Tibial artery (tissue), 4 donors: ENCODE data around the gene ARID2.

Experiments used
- DNase-seq, 2 donors: peaks; one replicate each; pipeline ENCODE4 v3.0.0-alpha.2; 2019
- H3K27ac ChIP-seq, 2 donors: fragments of 200-600 bp; sonication (generic) in 1 of 2; 1 replicate in 1 of 2; 2 replicates in 1 of 2; pipeline ENCODE4 v1.5.1; 2018 to 2019; ENCODE audit warnings: mild to moderate bottlenecking in 1 of 2
- H3K27me3 ChIP-seq, 2 donors: fragments of 200-600 bp; sonication (generic) in 1 of 2; one replicate each; pipeline versions ENCODE4 v1.5.1 to v1.6.0; 2016 to 2019
- H3K36me3 ChIP-seq, 3 donors: fragments of 200-600 bp; sonication (generic) in 2 of 3; one replicate each; pipeline ENCODE4 v1.5.1; 2016 to 2019; ENCODE audit warnings: mild to moderate bottlenecking in 2 of 3
- H3K4me1 ChIP-seq, 4 donors: fragments of 200-600 bp; sonication (generic) in 2 of 4; 1 replicate in 3 of 4; 2 replicates in 1 of 4; pipeline ENCODE4 v1.5.1; 2016 to 2019
- H3K4me3 ChIP-seq, 2 donors: fragments of 200-600 bp; sonication (generic) in 1 of 2; 1 replicate in 1 of 2; 2 replicates in 1 of 2; pipeline ENCODE4 v1.5.1; 2018 to 2019; ENCODE audit warnings: mild to moderate bottlenecking in 2 of 2
- H3K9me3 ChIP-seq, 3 donors: fragments of 200-600 bp; sonication (generic) in 1 of 3; one replicate each; pipeline ENCODE4 v1.5.1; 2016 to 2019
- intact Hi-C: fragments of 100-400 bp; cut with DNase I; formaldehyde crosslinking; loops from one replicate; pipeline ENCODE4 v1.15.0; 2023; ENCODE audit warnings: low total_unique reads
- TF ChIP-seq, protein P1 (sequence below), 2 experiments: fragments of 200-600 bp in 1 of 2; fragments of 450-650 bp in 1 of 2; IDR thresholded peaks; one replicate each; pipeline ENCODE4 v1.5.1; 2017 to 2019; ENCODE audit warnings: antibody characterized with exemption in 2 of 2, mild to moderate bottlenecking in 1 of 2, moderate library complexity in 1 of 2

ARID2 gene

DNA sequence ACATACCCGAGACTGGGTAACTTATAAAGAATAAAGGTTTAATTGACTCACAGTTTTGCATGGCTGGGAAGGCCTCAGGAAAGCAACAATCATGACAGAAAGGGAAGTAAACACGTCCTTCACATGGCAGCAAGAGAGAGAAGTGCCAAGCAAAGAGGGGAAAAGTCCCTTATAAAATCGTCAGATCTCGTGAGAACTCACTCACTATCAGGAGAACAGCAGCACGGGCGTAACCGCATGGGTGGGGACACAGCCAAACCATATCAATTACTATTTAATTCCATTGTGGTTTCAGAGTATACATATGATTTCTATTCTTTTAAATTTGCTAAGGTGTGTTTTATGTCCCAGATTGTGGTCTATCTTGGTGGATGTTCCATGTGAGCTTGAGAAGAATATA is 142.9 kb downstream of the ARID2 start:
- TF ChIP-seq, protein P1, sequence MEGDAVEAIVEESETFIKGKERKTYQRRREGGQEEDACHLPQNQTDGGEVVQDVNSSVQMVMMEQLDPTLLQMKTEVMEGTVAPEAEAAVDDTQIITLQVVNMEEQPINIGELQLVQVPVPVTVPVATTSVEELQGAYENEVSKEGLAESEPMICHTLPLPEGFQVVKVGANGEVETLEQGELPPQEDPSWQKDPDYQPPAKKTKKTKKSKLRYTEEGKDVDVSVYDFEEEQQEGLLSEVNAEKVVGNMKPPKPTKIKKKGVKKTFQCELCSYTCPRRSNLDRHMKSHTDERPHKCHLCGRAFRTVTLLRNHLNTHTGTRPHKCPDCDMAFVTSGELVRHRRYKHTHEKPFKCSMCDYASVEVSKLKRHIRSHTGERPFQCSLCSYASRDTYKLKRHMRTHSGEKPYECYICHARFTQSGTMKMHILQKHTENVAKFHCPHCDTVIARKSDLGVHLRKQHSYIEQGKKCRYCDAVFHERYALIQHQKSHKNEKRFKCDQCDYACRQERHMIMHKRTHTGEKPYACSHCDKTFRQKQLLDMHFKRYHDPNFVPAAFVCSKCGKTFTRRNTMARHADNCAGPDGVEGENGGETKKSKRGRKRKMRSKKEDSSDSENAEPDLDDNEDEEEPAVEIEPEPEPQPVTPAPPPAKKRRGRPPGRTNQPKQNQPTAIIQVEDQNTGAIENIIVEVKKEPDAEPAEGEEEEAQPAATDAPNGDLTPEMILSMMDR (IDR thresholded peaks at IDR 0.05): no peak
- H3K36me3 ChIP-seq: peaks cover 46 to 63% (median 62%) of the 10 kb centered on the region in 3 donors
- intact Hi-C loops: no loop called here
- no peaks in the 10 kb centered on the region for H3K27me3 ChIP-seq
- H3K4me1 ChIP-seq: no peaks in the 10 kb centered on the region
- H3K9me3 ChIP-seq: no peaks in the 10 kb centered on the region
- no peak overlapping the region for H3K27ac ChIP-seq
- DNase-seq: no peak
- H3K4me3 ChIP-seq: no peak overlapping the region

DNA sequence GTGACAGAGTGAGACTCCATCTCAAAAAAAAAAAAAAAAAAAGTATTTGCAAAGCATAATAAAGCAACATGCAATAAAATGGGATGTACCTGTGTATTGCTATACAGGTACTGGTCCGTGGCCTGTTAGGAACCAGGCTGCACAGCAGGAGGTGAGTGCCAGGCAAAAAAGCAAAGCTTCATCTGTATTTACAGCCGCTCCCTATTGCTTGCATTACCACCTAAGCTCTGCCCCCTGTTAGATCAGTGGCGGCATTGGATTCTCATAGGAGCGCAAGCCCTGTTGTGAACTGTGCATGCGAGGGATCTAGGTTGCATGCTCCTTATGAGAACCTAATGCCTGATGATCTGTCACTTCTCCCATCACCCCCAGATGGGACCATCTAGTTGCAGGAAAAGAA is 147.6 kb downstream of the ARID2 start:
- peaks cover 0 to 16% (median 1%) of the 10 kb centered on the region in 4 donors for H3K4me1 ChIP-seq
- H3K27me3 ChIP-seq: no peaks in the 10 kb centered on the region
- DNase-seq: no peak
- H3K4me3 ChIP-seq: no peak overlapping the region
- peaks cover 41 to 61% (median 48%) of the 10 kb centered on the region in 3 donors for H3K36me3 ChIP-seq
- intact Hi-C loops: no loop called here
- TF ChIP-seq, protein P1 (IDR thresholded peaks at IDR 0.05): no peak
- H3K27ac ChIP-seq: no peak overlapping the region
- H3K9me3 ChIP-seq: no peaks in the 10 kb centered on the region

DNA sequence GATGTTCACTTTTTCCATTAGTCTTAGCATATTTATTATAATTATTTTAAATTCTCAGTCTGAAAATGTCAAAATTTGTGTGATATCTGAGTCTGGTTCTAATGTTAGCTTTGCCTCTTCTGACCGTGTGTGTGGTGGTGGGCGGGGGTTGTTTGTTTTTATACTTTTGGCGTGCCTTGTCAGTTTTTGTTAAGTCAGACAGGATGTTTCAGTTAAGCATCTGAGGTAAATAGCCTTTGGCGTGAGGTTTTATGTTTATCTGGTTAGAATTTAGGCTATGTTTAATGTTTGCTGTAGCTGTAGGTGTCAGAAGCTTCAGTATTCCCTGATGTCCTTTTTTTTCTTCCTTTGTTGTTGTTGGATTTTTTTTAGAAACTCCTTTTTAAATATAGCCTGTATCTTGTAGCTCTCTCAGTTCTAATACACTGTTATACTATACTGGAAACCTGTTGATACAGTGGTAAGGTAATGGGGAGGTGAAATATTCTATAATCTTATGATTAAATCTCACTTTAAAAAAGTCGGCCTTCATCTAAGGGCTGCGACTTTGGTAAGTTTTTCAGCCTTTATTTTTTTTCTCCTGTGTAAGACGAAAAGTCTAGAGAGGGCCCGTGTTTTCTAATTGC is 149.2 kb downstream of the ARID2 start:
- H3K4me3 ChIP-seq: no peak overlapping the region
- no peak overlapping the region for H3K27ac ChIP-seq

DNA sequence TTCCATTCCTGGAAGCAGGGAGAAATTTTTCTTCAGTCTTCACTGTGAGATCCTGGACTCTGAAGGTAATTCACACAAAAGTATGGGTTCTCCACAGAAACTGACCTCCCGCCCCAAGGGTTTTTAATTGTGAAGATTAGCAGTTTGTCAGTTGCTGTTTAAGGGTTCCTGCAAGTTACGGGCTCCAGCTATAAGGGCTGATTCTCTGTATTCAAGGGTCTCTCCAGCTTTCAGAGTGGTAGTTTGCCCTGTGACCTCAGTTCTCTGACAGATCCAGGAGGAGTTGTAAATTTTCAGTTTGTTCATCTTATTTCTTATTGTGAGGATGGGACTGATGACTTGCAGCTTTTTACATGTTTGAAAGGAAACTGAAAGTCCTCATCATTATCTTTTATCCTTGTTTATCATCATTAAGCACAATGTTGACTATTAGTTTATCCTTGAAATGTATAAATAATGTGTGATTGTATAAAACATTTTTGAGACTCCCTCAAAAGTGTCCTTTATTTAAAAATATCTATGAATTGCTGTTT is 149.9 kb downstream of the ARID2 start:
- no peak overlapping the region for H3K27ac ChIP-seq
- DNase-seq: no peak
- no peaks in the 10 kb centered on the region for H3K9me3 ChIP-seq
- H3K27me3 ChIP-seq: no peaks in the 10 kb centered on the region
- TF ChIP-seq, protein P1 (IDR thresholded peaks at IDR 0.05): no peak
- peaks cover 0 to 16% (median 1%) of the 10 kb centered on the region in 4 donors for H3K4me1 ChIP-seq
- intact Hi-C loops: no loop called here
- H3K36me3 ChIP-seq: peaks cover 30 to 42% (median 31%) of the 10 kb centered on the region in 3 donors
- no peak overlapping the region for H3K4me3 ChIP-seq

More for the DNA sequence above, 149.2 kb downstream of the ARID2 start:
- intact Hi-C loops: no loop called here
- Histone ChIP-seq H3K27me3 (no peaks in the 10 kb centered on the region), H3K9me3 (no peaks in the 10 kb centered on the region), H3K4me1 (peaks cover 0 to 16% (median 1%) of the 10 kb centered on the region in 4 donors), H3K36me3 (peaks cover 37 to 49% (median 38%) of the 10 kb centered on the region in 3 donors)
- TF ChIP-seq, protein P1 (IDR thresholded peaks at IDR 0.05): no peak
- DNase-seq: no peak

DNA sequence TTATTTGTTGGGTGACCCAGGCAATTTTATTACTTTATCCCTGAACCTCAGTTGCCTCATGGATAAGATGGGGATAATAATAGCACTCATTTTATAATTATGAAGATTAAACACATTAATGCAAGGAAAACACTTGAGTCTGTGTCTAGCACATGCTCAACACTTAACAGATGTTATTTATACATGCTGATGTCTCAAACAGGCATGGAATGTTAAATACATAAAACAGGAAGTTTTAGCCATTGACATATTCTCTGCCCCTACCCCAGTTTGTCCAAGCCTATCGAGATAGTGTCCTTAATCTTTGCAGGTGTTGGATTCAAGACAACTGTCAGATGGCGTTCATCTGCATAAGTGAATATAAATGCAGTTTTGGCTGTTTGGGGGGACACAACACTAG is 151.0 kb downstream of the ARID2 start:
- Histone ChIP-seq H3K4me3 (no peak overlapping the region), H3K9me3 (no peaks in the 10 kb centered on the region), H3K27ac (no peak overlapping the region), H3K27me3 (no peaks in the 10 kb centered on the region), H3K4me1 (peaks cover 0 to 16% (median 1%) of the 10 kb centered on the region in 4 donors), H3K36me3 (peaks cover 21 to 36% (median 24%) of the 10 kb centered on the region in 3 donors)
- intact Hi-C loops: no loop called here
- TF ChIP-seq, protein P1 (IDR thresholded peaks at IDR 0.05): no peak
- DNase-seq: no peak
